Renal cortex interstitium (tissue), 11 donors: ENCODE measurements around the gene ADGRA3. TPM values are rescaled to one million over a fixed set of nuclear protein-coding genes. Genes with fewer than 3 reads are reported as not detected.

Experiments
- DNase-seq, 11 donors: peaks; one replicate each; pipeline ENCODE4 v3.0.0-alpha.2; 2013; ENCODE audit warnings: low read depth in 9 of 11, low spot score in 4 of 11; ENCODE audit errors: extremely low read depth in 1 of 11
- polyA plus RNA-seq, 3 donors: library from polyadenylated mRNA; unstranded; fragments of 120-200 nt; gene quantifications; one replicate each; pipeline ENCODE4 v1.2.1, GENCODE V29; 2013; ENCODE audit not compliant: insufficient read length in 3 of 3

Gene ADGRA3
- polyA plus RNA-seq, 3 donors, result 53.1 to 55.2 (median 54.2) TPM

GRCh38 chr4:22466581-22466980 is 49.3 kb downstream of the ADGRA3 start:
- no peak for DNase-seq

GRCh38 chr4:22465996-22466395 is 49.9 kb downstream of the ADGRA3 start:
- no peak for DNase-seq

- DNase-seq, result no peak
Measured at GRCh38 chr4:22465349-22465748, 50.5 kb downstream of the ADGRA3 start.

DNA sequence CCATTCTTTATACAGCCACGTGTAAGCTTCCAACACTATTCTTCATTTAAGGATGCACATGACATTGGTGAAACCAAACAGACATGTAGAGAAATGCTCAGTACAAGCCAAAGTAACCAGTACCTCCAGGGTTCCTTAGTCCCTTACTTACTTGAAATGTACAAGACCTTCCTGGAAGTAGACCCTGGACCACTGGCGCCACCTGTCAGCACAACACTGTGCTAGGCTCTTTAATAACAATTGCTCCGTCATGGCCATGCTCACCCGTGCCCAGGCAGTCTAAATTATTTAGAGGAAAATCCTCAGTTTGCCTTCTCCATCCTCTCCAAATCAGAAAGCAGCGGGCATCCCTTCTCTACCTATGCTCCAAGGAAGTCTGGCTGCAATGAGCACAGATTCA is 52.7 kb downstream of the ADGRA3 start:
- no peak for DNase-seq

DNA sequence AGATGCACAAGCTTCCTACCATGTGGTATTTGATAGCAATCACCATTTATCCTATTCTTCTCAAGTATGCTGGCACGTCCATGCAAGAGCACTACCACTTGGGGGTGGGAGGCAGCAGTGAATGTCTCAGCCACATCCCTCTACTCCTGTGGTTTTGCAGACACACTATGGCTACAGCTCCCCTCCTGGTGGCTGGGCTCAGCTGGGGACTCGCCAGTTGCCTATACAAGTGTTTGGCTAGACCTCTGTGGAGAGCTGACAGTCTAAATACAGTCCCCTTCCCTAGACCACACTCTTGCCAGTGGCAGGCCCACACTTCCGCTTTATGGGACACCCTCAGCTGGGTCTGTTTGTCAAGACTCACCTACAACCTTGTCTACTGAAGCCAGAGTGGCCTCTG is 53.2 kb downstream of the ADGRA3 start:
- no peak for DNase-seq

DNA sequence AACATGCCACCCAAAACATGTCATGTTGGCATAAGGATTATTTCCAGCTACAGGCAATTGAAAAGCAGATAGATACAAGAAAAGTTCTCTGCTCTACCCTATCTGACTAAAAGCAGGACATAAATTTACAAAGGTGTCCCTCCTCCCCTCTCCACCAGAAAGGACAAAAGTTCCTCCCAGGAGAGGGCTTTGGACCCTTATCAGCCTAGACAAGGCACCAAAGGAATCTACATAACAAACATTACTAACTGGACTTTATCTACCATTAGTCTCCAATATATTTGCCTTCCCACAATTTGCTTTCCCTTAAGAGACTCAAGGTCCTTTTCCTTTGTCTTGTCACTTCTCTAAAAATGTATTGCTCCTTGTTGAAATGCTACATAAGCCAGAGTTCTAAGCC is 55.6 kb downstream of the ADGRA3 start:
- no peak for DNase-seq

DNA sequence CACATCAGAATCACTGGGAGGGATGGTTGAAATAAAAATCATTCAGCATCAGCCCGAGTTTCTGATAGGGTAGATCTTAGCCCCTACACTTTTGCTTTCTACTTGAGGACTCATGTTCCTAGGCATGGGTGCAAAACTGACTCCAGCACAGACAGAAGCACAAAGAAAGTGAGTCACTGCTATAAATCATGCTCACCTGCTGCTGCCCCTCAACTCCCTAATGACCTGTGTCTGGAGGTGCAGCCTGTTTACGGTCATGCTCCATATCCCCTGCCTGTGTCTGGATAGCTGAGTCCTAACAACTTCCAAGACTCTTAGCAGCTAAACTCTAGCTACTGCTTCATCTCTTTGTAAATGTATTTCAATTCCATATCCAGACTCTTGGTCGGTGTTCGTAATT is 57.8 kb downstream of the ADGRA3 start:
- DNase-seq, result peak in 8 of 11 donors; percentile 15 to 57 (median 38)

GRCh38 chr4:22457348-22457747 is 58.5 kb downstream of the ADGRA3 start:
- DNase-seq, result no peak

GRCh38 chr4:22456291-22456690 is 59.6 kb downstream of the ADGRA3 start:
- no peak for DNase-seq

- no peak for DNase-seq
Measured at GRCh38 chr4:22454955-22455354, 60.9 kb downstream of the ADGRA3 start.

DNA sequence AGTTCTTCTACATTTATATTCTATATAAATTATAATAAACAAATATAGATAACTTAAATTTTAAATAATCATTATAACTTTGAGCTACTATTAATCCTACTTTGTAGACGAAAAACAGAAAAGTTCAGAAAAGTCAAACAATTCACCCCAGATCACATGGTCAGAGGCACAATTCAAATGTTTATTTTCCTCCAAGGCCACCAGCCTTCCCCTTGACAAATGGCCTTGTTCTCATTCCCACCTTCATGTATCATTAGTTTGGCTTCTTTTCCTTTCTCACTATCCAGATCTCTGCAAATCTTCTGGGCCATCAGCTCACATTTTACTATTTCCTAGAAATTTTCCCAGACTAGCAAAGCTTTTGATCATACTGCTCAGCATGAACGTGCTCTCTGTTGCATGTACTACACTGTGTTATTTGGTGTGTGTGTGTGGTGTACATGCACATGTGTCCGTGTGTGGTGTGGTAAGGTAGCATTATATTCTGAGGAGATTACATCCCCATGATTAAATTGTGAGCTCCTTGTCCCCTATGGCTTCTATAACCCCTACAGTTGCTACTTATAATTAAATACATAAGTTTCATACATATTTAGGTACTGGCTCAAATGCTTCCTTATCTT is 61.5 kb downstream of the ADGRA3 start:
- no peak for DNase-seq

GRCh38 chr4:22444813-22445212 is 71.1 kb downstream of the ADGRA3 start:
- DNase-seq, result no peak

GRCh38 chr4:22442956-22443355 is 72.9 kb downstream of the ADGRA3 start:
- no peak for DNase-seq

DNA sequence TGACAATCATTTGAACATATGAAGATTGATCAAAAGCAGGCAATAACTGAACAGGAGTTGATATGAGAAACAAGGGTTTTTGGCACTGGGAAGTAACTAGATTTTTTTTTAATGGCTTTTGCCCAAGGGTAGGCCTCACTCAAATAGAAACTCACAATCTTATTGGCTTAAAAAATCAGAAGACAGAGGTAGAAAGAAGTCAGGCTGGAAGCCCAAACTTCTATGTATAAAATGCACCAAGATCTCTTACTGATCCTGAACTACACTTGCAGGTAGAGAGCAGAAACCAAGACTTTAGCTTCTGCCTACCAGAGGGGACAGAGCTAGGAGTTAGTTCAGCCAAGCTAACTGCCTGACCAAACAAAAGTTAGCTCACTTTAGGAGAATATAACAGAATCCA is 74.9 kb downstream of the ADGRA3 start:
- DNase-seq, result no peak

DNA sequence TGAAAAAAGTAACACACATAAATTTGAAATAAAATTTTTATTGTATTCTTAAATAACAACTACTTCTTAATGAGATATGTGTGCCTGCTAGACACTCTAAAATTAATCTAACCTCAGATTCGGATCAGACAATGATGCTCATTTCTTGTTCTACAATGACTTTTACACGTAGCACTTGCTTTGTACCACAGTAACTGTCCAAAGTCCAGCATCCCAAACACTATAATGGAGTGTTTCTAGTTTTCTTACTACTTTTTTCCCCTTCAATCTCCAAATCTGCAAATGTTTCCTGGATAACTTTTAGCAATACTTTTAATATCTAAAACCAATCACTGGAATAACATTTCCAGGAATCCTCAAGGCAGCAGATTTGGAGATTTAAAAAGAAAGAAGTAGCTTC is 75.9 kb downstream of the ADGRA3 start:
- no peak for DNase-seq

- DNase-seq, result no peak
Measured at GRCh38 chr4:22435652-22436051, 80.2 kb downstream of the ADGRA3 start.

DNA sequence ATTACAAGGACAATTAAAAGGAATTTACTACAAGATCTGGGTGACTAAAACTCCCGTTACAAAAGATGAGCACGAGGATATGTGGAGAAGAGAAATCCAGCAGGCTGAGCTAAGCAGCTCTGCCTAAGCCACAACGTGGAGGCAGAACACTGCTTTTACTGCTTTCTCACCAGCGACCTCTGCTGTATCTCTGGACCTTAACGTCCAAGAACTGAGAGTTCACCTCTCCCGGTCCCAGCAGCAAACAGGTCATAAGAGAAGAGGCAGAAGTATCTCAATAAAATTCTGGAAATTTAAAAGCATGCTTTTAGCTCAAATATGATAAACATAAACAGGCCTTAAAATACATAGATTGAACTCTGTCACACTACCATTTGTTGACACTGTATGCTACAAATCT is 81.0 kb downstream of the ADGRA3 start:
- peak in 7 of 11 donors; percentile 10 to 41 (median 16) for DNase-seq

- no peak for DNase-seq
Measured at GRCh38 chr4:22430626-22431025, 85.2 kb downstream of the ADGRA3 start.

- DNase-seq, result no peak
Measured at GRCh38 chr4:22428441-22428840, 87.4 kb downstream of the ADGRA3 start.

- DNase-seq, result no peak
Measured at GRCh38 chr4:22427675-22428074, 88.2 kb downstream of the ADGRA3 start.

GRCh38 chr4:22420291-22420690 is 95.6 kb downstream of the ADGRA3 start:
- no peak for DNase-seq

- no peak for DNase-seq
Measured at GRCh38 chr4:22417408-22417807, 98.5 kb downstream of the ADGRA3 start.
